ENCODE measurements around the gene C5AR2.
"Not testable (repeated sequence)": the region's sequence is repeated elsewhere in the genome, so short reads cannot be mapped to it uniquely, and the experiment has no call there.

The C5AR2 gene

DNA sequence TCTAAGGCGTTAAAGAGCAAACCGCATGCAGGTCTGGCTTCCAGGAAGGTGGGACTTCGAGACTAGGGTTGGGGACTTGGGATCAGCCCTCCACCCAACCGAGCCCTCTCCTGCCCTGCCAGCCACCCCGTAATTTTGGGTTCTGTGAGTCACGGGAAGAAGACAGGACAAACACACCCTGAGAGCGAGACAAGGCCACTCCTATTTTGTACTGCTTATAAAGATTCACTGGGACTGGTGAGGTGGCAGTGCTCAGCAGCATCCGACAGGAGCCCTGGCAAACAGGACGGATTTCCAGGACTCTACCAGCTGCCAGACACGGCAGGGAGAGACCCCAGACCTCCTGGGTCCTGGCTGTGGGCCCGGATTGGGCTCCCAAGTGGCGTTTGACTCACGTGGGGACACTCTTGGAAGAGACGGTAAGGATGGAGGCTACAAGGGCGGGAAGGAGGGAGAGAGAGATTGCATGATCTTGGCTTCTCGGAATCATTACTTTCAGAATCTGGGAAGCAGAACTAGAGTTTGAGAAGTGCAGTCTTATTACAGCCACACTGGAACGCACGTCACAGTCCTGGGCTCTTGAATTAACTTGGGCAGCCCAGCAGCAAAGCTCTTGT, at the start of gene C5AR2:
Gene C5AR2 (plus strand): TSS at position 245 of the 617 bp plus-strand sequence. CDS start 8,625 bp downstream, outside the sequence.
- DNase-seq (ENCODE audit: insufficient read length, low spot score) (no peak), FAIRE-seq (no peak)

DNA sequence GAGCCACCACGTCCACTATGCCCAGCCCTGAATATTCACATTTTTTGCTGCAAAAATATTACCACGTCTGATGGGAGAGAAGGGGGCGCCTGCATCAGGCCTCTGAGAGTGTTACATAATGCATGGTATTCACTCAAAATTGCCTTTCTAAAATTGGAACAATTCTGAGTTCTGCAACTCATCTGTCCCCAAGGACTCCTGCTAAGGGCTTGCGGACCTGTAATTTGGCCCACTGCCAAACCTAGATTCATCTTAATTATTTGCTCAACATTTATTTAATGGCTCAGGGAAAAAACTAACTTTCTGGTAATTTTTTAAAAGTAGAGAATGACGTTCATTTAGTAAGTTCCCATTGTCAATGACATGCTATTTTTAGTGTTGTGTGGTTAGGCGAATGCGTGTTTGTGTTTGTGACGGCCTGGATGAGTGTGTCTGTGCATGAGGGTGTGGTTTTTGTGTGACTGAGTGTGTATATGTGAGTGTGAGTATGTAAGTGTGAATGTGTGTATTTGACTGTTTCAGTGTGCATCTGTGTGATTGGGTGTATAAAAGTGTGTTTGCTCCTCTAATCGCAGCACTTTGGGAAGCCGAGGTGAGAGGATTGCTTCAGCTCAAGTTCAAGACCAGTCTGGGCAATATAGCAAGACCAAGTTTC, 48.4 kb upstream of the C5AR2 start:
- no peak for FAIRE-seq
- DNase-seq (ENCODE audit: insufficient read length, low spot score): no peak

DNA sequence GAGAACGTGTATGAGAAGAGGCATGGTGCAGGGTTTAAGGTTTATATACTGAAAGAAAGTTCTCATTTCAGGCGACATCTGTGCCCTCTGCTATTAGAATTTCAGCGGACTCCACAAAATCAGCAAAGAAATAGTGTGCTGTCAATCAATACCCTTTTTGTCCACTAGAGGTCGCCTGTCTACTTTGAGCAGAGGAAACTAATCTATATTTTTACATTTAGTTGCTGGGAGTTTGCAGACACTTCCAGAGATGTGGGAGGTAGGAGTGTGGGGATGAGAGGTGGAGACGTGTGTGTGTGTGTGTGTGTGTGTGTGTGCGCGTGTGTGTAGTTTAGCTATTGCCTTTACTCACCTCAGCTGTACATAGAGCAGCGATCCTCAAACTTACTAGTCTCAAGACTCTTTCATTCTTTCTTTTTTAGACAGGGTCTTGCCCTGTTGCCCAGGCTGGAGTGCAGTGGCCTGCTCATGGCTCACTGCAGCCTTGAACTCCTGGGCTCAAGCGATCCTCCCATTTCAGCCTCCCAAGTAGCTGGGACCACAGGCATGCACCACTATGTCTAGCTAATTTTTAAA, 47.6 kb upstream of the C5AR2 start:
- peak; percentile 54 for FAIRE-seq

DNA sequence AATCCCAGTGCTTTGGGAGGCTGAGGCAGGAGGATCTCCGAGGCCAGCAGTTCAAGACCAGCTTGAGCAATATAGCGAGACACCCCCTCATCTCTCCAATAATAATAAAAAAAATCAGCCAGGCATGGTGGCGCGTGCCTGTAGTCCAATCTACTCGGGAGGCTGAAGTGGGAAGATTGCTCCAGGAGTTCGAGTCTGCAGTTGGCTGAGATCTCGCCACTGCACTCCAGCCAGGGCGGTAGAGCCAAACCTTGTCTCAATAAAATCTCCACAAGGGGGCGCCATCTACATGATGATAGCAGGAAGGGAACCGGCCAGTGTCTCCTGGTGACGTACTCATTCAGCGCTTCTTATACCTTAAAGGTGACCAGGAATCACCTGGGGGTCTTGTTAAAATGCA, 35.9 kb upstream of the C5AR2 start:
- FAIRE-seq: peak; percentile 92
- DNase-seq (ENCODE audit: insufficient read length, low spot score): peak; percentile 52

More for the DNA sequence above, 47.6 kb upstream of the C5AR2 start:
- no peak for DNase-seq (ENCODE audit: insufficient read length, low spot score)

GRCh38 chr19:47300867-47301266, 31.1 kb upstream of the C5AR2 start:
- FAIRE-seq; DNase-seq (ENCODE audit: insufficient read length, low spot score): not testable (repeated sequence)

DNA sequence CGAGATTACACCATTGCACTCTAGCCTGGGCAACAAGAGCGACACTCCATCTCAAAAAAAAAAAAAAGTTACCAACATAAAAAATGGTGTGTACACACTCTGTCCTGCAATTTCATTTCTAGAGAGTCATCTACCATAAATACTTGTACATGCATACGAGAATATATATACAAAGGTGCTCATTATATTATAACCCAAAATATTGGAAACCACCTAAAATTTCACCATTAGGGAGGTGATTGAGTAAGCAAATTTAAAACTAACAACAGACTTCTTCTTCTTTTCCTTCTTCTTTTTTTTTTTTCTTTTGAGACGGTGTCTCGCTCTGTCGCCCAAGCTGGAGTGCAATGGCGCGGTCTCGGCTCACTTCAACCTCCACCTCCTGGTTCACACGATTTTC, 29.7 kb upstream of the C5AR2 start:
- DNase-seq (ENCODE audit: insufficient read length, low spot score) (no peak), FAIRE-seq (no peak)

- DNase-seq (ENCODE audit: insufficient read length, low spot score) (no peak), FAIRE-seq (no peak)
Observed at GRCh38 chr19:47303966-47304365, 28.0 kb upstream of the C5AR2 start.

GRCh38 chr19:47305309-47305751, 26.6 kb upstream of the C5AR2 start:
- DNase-seq (ENCODE audit: insufficient read length, low spot score) (no peak), FAIRE-seq (peak; percentile 72)

GRCh38 chr19:47306303-47306702, 25.7 kb upstream of the C5AR2 start:
- no peak for FAIRE-seq
- DNase-seq (ENCODE audit: insufficient read length, low spot score): no peak

GRCh38 chr19:47309038-47309437, 22.9 kb upstream of the C5AR2 start:
- DNase-seq (ENCODE audit: insufficient read length, low spot score) (no peak), FAIRE-seq (no peak)

DNA sequence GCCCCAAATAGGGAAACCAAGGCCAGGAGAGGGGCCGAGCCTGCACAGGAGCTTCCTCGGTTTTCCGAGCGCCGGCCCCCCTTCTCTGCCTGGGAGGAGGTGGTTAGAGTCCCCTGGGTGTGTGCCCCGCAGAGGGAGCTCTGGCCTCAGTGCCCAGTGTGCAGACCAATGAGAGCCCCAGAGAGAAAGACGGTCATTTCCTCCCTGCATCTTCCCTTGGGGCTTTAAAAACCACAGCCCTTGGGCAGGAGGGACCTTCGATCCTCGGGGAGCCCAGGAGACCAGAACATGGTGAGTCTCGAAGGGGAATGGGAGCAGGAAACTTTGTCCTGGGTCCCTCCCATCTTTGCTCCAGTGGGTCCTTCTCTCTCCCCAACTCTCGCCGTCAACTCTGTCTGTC, 22.4 kb upstream of the C5AR2 start, which contains the start of gene C5AR1:
Gene C5AR1 (plus strand): TSS at position 254 of the 400 bp plus-strand sequence. CDS start 35 bp downstream, at position 289.
- DNase-seq (ENCODE audit: insufficient read length, low spot score): no peak

GRCh38 chr19:47310323-47310722, 21.7 kb upstream of the C5AR2 start:
- DNase-seq (ENCODE audit: insufficient read length, low spot score): no peak
- no peak for FAIRE-seq

More for the DNA sequence above, 22.4 kb upstream of the C5AR2 start, which contains the start of gene C5AR1:
- no peak for FAIRE-seq

DNA sequence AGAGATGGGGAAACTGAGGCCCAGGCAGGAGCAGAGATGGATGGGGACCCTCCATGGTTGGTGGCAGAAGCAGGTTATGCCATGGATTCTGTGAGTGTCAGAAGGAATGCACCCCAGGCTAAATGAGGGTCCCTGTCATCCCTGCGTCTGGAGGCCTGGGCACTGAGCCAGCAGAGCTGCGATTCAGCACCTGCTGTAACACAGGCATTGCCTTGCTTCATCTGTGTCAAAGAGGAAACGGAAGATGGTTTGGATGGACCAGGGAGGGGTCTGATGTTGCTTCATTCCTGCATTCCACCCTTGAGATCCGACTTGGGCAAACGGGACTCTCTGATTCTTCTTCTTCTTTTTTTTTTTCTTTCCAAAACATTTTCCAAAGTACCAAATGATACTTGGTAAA, 21.2 kb upstream of the C5AR2 start:
- no peak for FAIRE-seq
- no peak for DNase-seq (ENCODE audit: insufficient read length, low spot score)

DNA sequence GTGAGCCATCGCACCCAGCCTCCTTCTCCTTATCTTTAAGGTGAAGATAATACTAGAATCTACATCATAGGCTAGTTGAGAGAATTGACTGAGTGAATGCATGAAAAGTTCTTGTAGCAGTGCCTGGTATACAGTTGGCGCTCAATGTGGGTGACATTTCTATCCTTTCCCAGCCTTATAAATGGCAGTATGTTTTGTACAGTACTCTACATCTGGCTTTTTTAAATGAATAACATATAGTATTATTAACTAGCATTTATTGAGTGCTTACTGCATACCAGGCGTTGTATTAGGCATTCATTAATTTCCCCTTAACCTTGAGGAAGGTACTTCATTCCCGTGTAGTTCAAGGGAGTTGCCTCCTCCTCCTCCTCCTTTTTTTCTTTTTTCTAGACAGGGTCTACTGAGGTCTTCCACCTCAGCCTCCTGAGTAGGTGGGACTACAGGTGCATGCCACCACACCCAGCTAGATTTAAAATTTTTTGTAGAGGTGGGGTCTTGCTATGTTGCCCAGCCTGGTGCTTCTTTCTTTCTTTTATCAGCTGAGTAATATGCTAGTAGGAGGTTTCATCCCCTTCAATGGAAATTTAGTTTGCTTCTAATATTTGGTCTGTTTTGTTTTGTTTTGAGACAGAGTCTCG, 19.5 kb upstream of the C5AR2 start:
- FAIRE-seq: no peak
- DNase-seq (ENCODE audit: insufficient read length, low spot score): no peak

GRCh38 chr19:47313754-47314295, 18.1 kb upstream of the C5AR2 start:
- DNase-seq (ENCODE audit: insufficient read length, low spot score) (no peak), FAIRE-seq (no peak)

DNA sequence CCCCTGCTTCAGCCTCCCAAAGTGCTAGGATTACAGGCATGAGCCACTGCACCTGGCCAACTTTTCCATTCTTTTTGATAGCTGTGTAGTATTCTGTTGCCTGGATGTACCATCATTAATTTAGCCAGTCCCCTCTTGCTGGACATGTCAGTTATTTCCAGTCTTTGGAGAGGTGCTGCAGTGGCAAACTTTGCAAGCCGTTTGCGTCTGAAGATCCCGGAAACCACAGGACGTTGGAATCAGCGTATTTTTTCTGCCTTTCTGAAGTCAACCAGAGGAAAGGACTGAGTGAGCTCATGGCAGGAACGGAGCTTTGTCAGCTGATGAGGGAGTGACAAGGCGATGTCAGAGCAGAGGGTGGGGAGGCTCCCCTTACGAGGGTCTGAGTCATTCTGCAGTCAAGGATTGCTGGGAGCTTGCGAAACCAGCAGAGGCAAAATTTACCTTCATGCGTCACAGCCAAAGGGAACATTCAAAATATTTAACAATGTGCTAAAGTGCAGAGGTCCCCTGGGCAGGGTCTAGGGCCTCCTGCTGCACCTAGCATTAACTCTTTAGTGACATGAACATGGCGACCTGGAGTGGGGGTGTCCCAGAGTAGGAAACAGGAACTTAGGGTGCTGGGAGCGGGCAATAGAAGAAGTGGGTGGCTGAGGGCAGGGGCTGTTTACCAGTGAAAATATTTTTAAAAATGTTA, 16.7 kb upstream of the C5AR2 start:
- no peak for DNase-seq (ENCODE audit: insufficient read length, low spot score)
- FAIRE-seq: no peak

GRCh38 chr19:47316513-47316912, 15.5 kb upstream of the C5AR2 start:
- FAIRE-seq: no peak
- DNase-seq (ENCODE audit: insufficient read length, low spot score): no peak

DNA sequence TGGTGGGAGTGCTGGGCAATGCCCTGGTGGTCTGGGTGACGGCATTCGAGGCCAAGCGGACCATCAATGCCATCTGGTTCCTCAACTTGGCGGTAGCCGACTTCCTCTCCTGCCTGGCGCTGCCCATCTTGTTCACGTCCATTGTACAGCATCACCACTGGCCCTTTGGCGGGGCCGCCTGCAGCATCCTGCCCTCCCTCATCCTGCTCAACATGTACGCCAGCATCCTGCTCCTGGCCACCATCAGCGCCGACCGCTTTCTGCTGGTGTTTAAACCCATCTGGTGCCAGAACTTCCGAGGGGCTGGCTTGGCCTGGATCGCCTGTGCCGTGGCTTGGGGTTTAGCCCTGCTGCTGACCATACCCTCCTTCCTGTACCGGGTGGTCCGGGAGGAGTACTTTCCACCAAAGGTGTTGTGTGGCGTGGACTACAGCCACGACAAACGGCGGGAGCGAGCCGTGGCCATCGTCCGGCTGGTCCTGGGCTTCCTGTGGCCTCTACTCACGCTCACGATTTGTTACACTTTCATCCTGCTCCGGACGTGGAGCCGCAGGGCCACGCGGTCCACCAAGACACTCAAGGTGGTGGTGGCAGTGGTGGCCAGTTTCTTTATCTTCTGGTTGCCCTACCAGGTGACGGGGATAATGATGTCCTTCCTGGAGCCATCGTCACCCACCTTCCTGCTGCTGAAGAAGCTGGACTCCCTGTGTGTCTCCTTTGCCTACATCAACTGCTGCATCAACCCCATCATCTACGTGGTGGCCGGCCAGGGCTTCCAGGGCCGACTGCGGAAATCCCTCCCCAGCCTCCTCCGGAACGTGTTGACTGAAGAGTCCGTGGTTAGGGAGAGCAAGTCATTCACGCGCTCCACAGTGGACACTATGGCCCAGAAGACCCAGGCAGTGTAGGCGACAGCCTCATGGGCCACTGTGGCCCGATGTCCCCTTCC, 11.8 kb upstream of the C5AR2 start:
- FAIRE-seq (no peak), DNase-seq (ENCODE audit: insufficient read length, low spot score) (no peak)

DNA sequence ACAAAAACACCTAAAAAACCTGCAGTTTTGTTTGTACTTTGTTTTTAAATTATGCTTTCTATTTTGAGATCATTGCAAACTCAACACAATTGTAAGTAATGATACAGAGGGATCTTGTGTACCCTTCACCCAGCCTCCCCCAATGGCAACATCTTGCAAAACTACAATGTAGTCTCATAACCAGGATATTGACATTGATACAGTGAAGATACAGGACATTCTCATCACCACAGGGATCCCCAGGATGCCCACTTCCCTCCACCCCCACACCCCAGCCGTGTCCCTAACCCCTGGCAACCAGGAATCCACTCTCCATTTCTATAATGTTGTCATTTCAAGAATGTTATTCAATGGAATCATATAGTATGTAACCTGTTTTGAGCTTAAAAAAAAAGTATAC, 10.3 kb upstream of the C5AR2 start:
- no peak for DNase-seq (ENCODE audit: insufficient read length, low spot score)
- no peak for FAIRE-seq
